ENCODE results near the gene SLC29A4. TPM values are rescaled to one million over a fixed set of nuclear protein-coding genes. Genes with fewer than 3 reads are reported as not detected.

The SLC29A4 gene
- total and polyA plus RNA-seq, 2 of the 8 experiments (the other 6 are each of a cell fraction or from before 2014, with no cell fraction given), result 6.9 to 15.1 TPM

DNA sequence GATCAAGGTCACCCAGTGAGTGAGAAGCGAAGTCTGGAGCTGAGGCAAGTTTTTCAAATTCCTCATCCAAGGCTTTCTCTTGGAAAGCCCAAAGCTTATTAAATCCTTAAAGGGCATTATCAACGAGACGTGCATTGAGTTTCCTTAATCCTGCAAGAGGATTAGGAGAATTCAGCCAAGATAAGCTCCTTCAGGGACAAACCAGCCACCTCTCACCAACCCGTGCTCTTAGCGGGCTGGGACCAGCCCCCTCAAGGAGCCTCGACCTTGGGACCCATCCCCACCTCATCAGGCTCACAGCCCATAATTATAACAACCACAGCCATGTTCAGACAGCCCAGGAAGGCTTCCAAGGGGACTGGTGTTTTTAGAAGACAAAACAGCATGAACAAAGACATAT, 12.0 kb upstream of the SLC29A4 start:
- Histone ChIP-seq H3K79me1 (ENCODE audit: low read depth, low read length) (no peaks in the 10 kb centered on the region), H3K4me3 (ENCODE audit: extremely low read depth in 1 of 4, insufficient read depth in 2 of 4, low read depth in 3 of 4, low read length in 4 of 4) (no peak overlapping the region), H2AK5ac (ENCODE audit: low read depth, low read length) (no peak overlapping the region), H3K4me1 (replicated peaks in 1 of 4; ENCODE audit: control insufficient read depth in 3 of 4, insufficient read depth in 4 of 4, low read length in 3 of 4) (peaks cover 0 to 7% (median 1%) of the 10 kb centered on the region in 4 experiments; a peak in 3 of 7 replicates), H2BK15ac (ENCODE audit: low read length) (no peak overlapping the region), H3K56ac (replicated peaks; ENCODE audit: insufficient read length, low read depth, low read length) (no peak overlapping the region), H4K5ac (ENCODE audit: insufficient read length, low read depth, low read length) (no peak overlapping the region), H3K79me2 (ENCODE audit: control insufficient read depth in 1 of 2, insufficient read depth in 2 of 2, low read length in 2 of 2) (no peaks in the 10 kb centered on the region), H4K8ac (ENCODE audit: extremely low read depth, insufficient read depth, low read length) (no peak overlapping the region), H3K23ac (ENCODE audit: insufficient read length) (no peak overlapping the region), H3K9ac (replicated peaks in 1 of 4; ENCODE audit: extremely low read depth in 1 of 4, low read depth in 3 of 4, low read length in 3 of 4) (no peak overlapping the region), H3K14ac (ENCODE audit: insufficient read length) (no peak overlapping the region), H3K18ac (ENCODE audit: extremely low read depth, low read length) (no peak overlapping the region), H2AFZ (ENCODE audit: low read length) (no peak overlapping the region), H3K27ac (ENCODE audit: low read depth, low read length) (no peak overlapping the region), H3K4ac (replicated peaks; ENCODE audit: insufficient read length, low read depth, low read length) (no peak overlapping the region), H3K23me2 (ENCODE audit: low read depth, low read length) (no peaks in the 10 kb centered on the region; the same call in 1 of the 2 replicates), H2BK120ac (replicated peaks; ENCODE audit: low read depth, low read length) (no peak overlapping the region), H3K36me3 (ENCODE audit: control insufficient read depth in 2 of 4, insufficient read depth in 4 of 4, low read length in 3 of 4) (no peaks in the 10 kb centered on the region), H2BK20ac (ENCODE audit: low read length) (no peak overlapping the region), H3K9me3 (ENCODE audit: insufficient read depth in 2 of 2, low read depth in 1 of 2, low read length in 1 of 2) (no peaks in the 10 kb centered on the region), H3K4me2 (ENCODE audit: insufficient read depth in 1 of 2, low read depth in 2 of 2, low read length in 2 of 2) (no peak overlapping the region), H3K27me3 (replicated peaks in 1 of 4; ENCODE audit: control insufficient read depth in 3 of 4, extremely low read depth in 1 of 4, insufficient read depth in 3 of 4, low read length in 3 of 4) (no peaks in the 10 kb centered on the region), H2BK5ac (ENCODE audit: low read depth, low read length) (no peak overlapping the region), H4K91ac (replicated peaks; ENCODE audit: insufficient read length, low read length) (no peak overlapping the region), H2BK12ac (ENCODE audit: low read depth, low read length) (no peak overlapping the region), H4K20me1 (replicated peaks in 1 of 2; ENCODE audit: control insufficient read depth in 1 of 2, insufficient read depth in 2 of 2, low read length in 2 of 2) (no peaks in the 10 kb centered on the region)
- no peak for FAIRE-seq
- WGBS, 2 experiments (ENCODE audit: extremely low coverage in 1 of 2, insufficient coverage in 1 of 2, insufficient read length in 1 of 2, insufficient replicate concordance in 2 of 2, low coverage in 1 of 2, low lambda C conversion rate in 2 of 2, missing lambda C conversion rate in 1 of 2), result 82% methylated on average over 4 of the region's 6 CpGs; no CpG with 5 or more reads in 1 of the 2 experiments
- no peak for TF ChIP-seq POU5F1 (IDR thresholded peaks at IDR 0.05; ENCODE audit: low read depth, low read length)
- no peak for TF ChIP-seq CHD2 (IDR thresholded peaks at IDR 0.05; ENCODE audit: low read length)
- no peak for TF ChIP-seq SP1 (IDR thresholded peaks at IDR 0.05; ENCODE audit: low read depth, low read length)
- no peak for TF ChIP-seq BRCA1 (IDR thresholded peaks at IDR 0.05; ENCODE audit: low read depth, low read length)
- no peak for TF ChIP-seq TAF1 (IDR thresholded peaks at IDR 0.05; ENCODE audit: low read depth, low read length)
- TF ChIP-seq CEBPB (IDR thresholded peaks at IDR 0.05; ENCODE audit: low read depth, low read length), result no peak
- TF ChIP-seq, protein P1, sequence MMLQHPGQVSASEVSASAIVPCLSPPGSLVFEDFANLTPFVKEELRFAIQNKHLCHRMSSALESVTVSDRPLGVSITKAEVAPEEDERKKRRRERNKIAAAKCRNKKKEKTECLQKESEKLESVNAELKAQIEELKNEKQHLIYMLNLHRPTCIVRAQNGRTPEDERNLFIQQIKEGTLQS (IDR thresholded peaks at IDR 0.05; ENCODE audit: insufficient read depth, low read depth, low read length), result no peak
- no peak for TF ChIP-seq SIX5 (IDR thresholded peaks at IDR 0.05; ENCODE audit: low read depth, low read length)
- no peak for TF ChIP-seq SIN3A (conservative IDR thresholded peaks at IDR 0.05 in 1 of 2, IDR thresholded peaks at IDR 0.05 in 1 of 2; ENCODE audit: low read depth in 1 of 2, low read length in 2 of 2)
- no peak for TF ChIP-seq KDM1A (IDR thresholded peaks at IDR 0.05; ENCODE audit: borderline replicate concordance, low read length)
- TF ChIP-seq NANOG (IDR thresholded peaks at IDR 0.05; ENCODE audit: insufficient read depth, low read depth, low read length, poor library complexity, severe bottlenecking), result no peak
- no peak for TF ChIP-seq SP2 (IDR thresholded peaks at IDR 0.05; ENCODE audit: low read length)
- TF ChIP-seq CBX5 (IDR thresholded peaks at IDR 0.05; ENCODE audit: low read depth, low read length), result no peak
- TF ChIP-seq KDM5A (IDR thresholded peaks at IDR 0.05; ENCODE audit: low read length), result no peak
- no peak for TF ChIP-seq BCL11A (IDR thresholded peaks at IDR 0.05; ENCODE audit: low read depth in 2 of 2, low read length in 2 of 2)
- no peak for TF ChIP-seq CREB1 (IDR thresholded peaks at IDR 0.05)
- ChIA-PET CTCF (ENCODE audit: partially characterized antibody) (interaction anchor here (0.7 kb wide), 1 partner anchor 33 kb away, joined by 3 read pairs; no protein-coding TSS in a partner anchor), POLR2A (ENCODE audit: partially characterized antibody) (no interaction called here)
- DNase-seq (ENCODE audit: low read depth in 1 of 2, low spot score in 2 of 2), result no peak
